Measurements from ENCODE around the gene GPRC5A. TPM values are rescaled to one million over a fixed set of nuclear protein-coding genes. Genes with fewer than 3 reads are reported as not detected.

Gene GPRC5A
- total RNA-seq, 1 donor from 2014 or later: not detected

DNA sequence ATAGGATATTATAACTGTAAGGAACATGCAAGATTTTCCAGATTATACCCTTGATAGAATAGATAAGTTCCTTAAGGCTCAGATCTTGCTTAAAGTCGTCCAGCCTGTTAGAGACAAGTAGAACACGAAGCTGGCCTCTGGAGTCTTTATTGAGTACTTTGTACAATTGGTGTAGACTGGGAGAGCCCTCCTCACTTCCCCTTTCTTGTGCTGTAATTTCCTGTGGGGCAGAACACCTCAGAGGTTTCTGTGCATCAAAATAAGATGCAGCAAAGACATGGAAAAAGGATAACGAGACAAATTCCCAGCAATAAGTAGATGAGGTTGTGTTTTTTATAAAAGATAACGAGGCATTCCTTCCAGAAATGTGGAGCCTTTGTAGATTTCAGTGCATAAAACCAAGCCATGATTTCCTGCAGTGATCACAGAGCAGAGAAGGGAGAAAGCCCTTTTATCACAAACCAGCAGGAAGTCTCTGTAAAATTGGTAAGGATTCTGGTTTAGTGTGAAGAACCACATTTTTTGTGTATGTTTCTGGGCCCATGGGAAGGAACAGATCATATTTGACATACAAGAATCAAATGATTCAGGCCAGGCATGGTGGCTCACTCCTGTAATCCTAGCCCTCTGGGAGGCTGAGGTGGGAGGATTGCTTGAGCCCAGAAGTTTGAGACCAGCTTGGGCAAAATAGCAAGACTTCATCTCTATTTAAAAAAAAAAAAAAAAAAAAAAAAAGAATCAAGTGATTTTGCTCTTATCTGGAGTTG, 18.0 kb downstream of the GPRC5A start:
- intact Hi-C loops (cut with micrococcal nuclease): no loop called here

DNA sequence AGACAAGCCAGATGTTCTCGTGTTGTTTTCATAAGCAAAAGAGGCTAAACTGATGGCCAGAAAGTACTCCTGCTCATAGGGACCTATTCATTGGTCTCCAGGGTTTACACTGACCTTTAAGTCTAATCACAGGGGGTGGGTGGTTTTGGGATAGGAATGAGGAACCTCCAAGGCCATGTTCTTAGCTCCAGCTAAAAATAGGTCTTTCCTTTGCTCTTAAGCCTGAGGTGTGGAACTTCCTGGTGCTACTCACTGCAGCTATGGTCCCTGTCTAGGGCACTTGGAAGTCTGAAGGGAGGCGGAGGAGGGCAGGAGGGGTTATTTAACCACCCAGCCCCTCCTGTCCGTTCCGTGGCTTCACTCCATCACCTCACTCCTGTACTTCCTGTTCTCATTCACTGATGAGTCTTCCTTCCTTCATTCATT, 18.6 kb downstream of the GPRC5A start:
- intact Hi-C loops (cut with micrococcal nuclease): loop anchor here (10.0 kb wide), 1 partner anchor 755 kb away; no protein-coding TSS in a partner anchor

DNA sequence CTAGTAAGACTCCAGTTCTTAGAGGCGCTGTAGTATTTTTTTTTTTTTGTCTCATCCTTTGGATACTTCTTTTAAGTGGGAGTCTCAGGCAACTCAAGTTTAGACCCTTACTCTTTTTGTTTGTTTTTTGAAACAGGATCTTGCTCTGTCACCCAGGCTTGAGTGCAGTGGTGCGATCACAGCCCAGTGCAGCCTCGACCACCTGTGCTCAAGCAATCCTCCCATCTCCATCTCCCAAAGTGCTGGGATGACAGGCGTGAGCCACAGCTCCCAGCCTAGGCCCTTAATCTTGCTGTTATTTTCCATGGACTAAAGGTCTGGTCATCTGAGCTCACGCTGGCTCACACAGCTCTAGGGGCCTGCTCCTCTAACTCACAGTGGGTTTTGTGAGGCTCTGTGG, 21.3 kb downstream of the GPRC5A start:
- intact Hi-C loops (cut with micrococcal nuclease): loop anchor here (10.0 kb wide), 1 partner anchor 752 kb away; no protein-coding TSS in a partner anchor

DNA sequence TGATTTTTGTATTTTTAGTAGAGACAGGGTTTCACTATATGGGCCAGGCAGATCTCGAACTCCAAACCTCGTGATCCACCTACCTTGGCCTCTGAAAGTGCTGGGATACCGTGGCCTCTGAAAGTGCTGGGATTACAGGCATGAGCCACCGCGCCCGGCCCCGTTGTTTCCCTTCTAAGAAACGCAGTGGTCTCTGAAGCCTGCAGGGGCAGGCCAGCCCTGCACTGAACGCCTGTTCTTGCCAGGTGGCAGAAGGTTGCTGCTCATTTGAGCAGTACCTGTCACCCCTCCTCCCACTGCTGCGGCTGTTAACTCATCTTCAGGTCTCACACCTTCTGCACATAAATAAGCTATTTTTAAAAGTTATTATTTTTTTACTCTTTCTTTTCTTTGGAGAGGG, 24.3 kb downstream of the GPRC5A start:
- intact Hi-C loops (cut with micrococcal nuclease): loop anchor here (1.0 to 10.0 kb wide), 11 partner anchors 68 to 1252 kb away; partner anchors contain the start of gene FAM234B

DNA sequence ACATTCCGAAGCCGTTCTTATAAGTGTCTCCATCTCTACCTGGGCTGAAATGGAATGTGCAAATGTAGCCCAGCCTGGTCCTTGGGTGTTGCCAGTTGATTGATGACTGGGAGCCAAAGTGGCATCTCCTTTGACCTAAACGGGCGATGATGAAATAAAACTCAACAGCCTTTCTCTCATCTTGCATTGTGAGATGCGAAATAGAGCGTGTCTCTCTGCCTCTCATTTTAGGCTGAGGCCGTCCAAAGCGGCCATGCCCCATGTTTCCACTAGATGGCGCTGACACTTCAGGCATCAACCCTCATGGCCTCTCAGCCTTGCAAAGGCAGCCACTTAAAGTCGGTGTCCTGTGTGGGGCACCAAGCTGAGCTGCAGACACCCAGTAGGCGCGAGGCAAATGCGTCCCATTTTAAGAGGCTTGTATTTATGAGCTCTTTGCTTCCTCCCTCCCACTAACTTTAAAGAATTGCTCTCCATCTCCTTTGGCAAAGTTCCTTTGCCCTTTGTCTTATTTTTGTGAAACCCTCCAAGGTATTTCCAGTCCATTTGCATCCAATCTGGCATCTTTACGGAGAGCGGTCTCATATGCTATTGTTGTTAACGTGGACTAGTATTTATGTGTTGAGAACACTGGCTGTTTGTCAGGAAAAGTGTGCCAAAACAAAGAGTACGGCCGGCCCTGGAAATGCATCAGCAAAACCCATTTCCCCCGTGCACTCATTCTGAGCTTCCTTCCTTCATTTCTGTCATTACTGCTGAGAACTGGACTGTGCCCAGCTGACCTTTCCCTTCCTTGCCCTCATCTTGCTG, 25.0 kb downstream of the GPRC5A start:
- intact Hi-C loops (cut with micrococcal nuclease): loop anchor here (1.0 to 10.0 kb wide), 11 partner anchors 67 to 1251 kb away; partner anchors contain the start of gene FAM234B

DNA sequence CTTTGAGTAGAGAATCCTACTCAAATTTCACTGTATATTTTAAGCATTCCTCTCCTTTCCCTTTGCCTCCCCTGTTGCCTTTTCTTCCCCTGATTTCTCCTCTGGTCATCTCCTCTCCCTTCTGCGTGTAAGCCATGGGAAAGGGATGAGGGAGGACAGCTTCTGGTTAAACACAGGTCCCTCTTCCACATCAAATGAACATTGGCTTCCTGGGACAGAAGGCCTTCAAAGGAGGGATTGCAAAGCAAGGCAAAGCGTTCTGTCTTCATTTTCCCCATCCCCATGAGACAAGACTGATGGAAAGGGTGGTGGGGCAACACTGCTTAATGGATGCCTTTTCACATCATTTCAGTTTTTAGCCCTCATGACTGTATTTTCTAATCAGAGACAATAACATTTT, 26.2 kb downstream of the GPRC5A start:
- intact Hi-C loops (cut with micrococcal nuclease): loop anchor here (5.0 to 10.0 kb wide), 2 partner anchors 125 to 747 kb away; partner anchors contain the start of gene FAM234B

DNA sequence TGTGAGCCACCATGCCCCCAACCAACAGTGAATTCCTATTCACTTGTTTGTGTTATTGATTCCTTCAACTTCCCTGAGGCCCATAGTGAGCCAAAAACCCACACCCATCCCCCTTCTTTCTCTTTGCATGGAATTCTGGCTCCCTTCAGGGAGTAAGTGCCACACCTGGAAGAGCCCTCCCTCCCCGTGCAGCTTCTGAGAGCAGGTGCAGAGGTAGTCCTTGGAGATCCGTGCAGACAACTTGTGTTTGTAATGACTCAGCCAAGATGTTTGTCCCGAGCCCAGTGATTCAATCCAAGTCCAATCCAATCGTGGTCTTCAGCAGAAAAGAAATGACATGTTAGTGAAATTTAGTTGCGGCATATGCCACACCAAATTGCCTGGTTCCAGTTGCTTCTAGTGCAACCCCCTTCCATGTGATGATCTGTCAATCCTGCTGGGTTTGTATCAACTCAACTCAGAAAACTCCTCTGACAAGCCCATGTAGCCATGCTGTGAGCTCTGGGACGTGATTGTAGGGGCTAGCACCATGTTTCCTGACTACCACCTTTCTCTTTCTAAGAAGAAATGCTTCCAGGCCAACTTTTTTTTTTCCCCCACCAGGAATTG, 27.5 kb downstream of the GPRC5A start:
- intact Hi-C loops (cut with micrococcal nuclease): loop anchor here (5.0 to 10.0 kb wide), 2 partner anchors 123 to 746 kb away; partner anchors contain the start of gene FAM234B

DNA sequence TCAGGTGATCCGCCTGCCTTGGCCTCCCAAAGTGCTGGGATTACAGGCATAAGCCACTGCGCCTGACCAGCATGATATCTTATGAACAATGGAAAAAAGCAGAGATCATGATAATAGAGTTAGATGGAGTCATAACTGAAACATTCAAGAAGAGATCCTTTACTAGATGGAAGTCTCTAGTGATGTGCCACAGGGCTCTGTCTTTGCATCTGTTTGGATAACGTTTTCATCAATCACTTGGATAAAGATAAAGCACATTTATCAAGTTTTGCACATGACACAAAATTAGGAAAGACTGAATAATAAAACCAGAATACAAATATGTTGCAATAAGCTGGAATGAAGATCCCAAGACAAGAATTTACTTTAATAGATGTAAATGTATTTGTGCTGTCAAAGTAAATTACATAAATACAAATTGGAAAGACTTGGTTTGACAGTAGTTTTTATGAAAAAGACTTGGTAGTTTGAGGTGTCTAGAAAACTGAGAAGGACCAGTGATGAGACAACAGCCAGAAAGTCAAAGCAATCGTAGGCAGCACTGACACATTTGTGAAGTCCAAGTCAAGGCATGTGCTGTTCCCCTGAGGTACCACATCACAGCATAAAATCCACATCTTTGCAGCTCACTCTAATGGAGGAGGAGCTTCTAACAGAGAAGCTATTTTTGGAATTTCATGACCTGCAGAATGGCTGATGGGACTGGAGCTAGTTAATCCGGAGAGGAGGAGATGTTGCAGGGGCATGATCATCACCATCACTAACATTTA, 28.5 kb downstream of the GPRC5A start:
- intact Hi-C loops (cut with micrococcal nuclease): loop anchor here (5.0 to 10.0 kb wide), 2 partner anchors 122 to 745 kb away; partner anchors contain the start of gene FAM234B

DNA sequence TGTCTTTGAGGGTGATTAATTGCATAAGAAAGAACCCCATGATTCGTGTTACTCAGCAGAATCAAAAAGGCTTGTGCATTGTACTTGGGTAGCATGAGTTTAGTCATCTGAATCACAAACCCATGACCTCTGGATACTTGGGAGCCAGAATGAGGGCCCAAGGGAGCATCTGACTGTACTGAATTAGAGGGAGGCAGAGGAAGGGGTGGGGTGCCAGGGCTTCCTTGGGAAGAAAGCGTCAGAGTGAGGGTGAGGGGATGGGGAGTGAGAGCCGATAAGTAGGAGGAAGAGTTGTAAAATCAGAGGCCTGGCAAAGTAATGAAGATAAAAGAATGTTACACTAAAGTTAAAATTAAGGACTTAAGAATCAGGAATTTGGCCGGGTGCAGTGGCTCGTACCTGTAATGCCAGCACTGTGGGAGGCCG, 30.8 kb downstream of the GPRC5A start:
- intact Hi-C loops (cut with micrococcal nuclease): no loop called here

DNA sequence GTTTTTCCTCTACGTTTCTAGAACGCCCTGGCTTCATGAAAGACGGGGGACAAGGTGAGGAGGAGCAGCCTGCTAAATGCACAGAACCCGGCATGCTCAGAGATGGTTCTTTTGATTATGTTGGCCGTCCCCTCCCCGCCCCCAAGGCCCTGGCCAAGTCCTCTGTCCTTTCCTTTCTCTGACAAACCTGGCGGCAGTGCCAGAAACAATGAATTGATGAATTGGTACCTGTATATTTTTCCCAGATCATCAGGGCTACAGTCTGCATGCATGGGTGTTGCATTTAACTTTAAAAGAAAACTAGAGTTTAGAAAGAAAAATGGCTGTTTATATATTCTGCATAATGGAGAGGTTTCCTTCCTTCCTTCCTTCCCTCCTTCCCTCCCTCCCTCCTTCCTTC, 31.6 kb downstream of the GPRC5A start:
- intact Hi-C loops (cut with micrococcal nuclease): no loop called here

DNA sequence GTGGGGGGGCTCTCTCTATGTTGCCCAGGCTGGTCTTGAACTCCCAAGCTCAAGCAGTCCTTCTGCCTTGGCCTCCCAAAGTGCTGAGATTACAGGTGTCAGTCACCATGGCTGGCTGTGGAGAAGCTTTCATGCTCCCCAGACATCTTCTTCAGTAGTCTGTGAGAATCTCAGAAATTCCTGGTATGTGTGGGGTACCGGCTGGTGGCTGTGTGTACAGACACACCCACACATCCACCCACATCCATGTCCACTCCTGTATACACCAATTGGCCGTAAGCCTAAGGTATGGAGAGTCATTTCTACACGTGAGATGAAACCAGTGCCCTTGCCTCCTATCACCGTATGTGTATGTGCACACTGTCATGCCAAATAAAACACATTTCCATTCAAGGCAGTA, 32.8 kb downstream of the GPRC5A start:
- intact Hi-C loops (cut with micrococcal nuclease): no loop called here

DNA sequence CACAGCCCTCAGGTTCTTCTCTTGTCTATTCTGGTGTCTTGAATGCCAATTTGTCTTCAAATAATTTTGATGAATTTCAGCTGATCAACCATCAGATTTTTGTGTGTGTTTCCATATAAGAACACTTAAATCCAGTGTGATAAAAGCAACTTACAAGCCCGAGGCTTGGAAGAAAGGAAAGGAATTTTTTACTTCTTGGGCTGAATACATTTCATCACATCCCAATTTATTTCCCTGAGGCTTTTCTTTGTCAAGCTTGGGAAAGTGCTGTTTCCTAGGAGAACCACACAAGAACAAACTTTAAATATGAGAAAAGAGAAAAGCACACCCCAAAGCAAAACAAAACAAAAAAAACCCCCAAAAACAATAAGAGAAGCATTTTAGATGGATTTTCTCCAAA, 34.0 kb downstream of the GPRC5A start:
- intact Hi-C loops (cut with micrococcal nuclease): no loop called here

DNA sequence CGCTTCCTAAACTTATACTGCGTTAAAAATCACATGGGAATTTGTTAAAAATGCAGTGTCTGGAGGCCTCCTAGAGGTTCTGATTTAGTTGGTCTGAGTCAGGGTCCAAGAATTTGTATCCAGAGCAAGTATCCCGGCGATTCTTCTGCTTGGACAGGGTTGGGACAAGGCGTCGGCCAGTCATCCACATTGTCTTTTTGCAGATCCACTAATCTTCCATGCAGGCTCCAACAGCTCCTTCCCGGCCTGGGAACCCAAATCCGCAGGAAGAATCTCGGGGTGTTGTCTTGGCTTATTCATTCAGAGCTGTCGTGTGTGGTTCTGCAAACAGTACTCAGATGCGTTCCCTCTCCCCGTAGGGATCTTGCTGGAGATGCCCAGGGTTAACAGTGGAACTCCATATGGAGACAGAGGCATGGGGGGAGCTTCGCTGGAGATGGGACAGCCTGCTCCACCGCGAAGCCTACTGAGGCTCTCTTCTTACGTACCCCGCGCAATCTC, 35.3 kb downstream of the GPRC5A start:
- intact Hi-C loops (cut with micrococcal nuclease): no loop called here

DNA sequence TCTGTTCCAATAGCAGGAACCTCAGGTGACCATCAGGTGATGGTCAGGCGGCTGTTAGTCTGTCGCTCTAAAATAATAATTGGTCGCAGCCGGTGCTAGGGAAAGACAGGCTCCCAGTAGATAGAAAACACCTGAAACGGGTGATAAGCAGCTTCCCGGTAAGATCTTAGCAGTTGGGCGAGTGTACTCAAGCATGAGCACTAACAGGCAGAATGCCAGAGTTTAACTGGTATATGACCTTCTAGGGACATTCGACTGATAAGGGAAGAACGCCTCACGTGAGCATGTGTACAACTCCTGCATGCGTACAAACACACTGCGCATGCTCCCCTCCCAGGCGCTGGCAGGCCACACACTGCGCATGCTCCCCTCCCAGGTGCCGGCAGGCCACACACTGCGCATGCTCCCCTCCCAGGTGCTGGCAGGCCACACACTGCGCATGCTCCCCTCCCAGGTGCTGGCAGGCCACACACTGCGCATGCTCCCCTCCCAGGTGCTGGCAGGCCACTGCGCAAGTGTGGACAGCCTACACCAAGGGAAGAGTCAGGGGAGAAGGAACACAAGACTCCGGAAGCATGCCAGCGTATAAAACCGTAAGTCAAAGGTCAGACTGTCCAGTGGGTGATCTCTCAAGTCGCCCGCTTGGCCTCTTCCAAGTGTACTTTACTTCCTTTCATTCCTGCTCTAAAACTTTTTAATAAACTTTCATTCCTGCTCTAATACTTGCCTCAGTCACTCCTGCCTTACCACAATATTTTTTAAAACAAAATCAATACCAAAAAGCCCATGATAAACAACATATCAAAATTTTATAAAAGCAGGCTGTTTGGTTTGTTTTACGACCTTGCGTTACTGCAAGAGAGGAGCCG, 36.1 kb downstream of the GPRC5A start:
- intact Hi-C loops (cut with micrococcal nuclease): no loop called here

DNA sequence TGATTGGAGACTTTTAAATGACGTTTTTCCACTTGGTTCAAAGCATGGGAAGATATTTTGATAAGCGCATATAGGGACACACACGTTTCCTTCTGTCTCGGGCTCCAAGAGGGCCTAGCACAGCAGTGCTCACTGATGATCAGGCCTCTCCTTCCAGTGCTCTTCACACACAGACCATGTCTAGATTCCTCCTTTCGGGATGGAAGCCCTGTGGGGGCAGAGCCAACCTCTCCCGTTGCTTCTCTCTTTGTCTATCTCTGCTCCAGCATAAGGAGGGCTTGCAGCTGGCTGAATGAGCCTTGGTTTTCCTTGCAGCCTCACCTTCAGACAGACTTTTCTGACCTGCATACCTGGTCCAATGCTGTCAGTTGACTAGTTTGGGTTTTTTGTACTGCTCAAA, 38.3 kb downstream of the GPRC5A start:
- intact Hi-C loops (cut with micrococcal nuclease): no loop called here

DNA sequence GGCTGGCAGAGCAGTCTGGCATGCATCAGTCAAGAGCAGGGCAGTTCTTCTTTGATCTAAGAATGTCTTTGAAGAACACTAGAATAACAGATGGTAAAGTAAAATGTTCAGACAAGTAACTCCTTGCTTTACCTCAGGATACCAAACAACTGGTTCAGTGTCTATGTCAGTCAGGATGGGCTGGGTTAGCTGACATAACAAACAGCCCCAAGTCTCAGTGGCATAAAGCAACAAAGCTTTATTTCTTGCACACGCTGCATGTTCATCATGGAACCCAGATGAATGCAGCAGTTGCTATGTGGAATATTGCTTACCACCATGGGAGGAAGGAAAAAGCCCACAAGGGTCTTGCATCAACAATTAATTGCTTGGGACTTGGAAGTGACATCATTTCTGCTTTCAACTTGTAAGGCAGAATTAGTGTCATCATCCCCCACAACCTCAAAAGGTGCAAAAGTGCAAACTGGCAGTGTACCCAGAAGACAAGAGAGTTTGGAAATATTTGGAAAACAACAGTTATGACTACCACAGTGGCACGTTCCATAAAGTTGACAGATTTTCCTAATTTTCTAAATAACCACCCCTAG, 39.4 kb downstream of the GPRC5A start:
- intact Hi-C loops (cut with micrococcal nuclease): no loop called here

DNA sequence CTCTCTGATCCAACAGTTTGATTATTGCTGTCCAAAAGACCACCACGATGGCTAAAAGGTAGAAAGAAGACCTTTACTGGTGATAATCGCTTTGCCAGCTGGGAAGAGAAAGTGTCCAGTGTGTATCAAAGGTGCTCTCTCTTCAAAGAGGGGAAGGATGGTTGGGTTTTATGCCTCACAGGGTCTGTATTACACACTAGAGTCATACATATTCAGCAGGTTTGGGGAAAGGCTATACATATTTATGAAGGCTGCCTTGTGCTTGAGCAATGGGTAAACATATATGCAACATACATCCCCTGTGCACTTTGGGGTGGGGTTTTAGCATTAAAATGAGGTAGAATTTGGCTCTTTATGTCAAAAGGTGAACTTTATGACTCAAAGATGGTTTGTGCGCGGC, 42.4 kb downstream of the GPRC5A start:
- intact Hi-C loops (cut with micrococcal nuclease): no loop called here

DNA sequence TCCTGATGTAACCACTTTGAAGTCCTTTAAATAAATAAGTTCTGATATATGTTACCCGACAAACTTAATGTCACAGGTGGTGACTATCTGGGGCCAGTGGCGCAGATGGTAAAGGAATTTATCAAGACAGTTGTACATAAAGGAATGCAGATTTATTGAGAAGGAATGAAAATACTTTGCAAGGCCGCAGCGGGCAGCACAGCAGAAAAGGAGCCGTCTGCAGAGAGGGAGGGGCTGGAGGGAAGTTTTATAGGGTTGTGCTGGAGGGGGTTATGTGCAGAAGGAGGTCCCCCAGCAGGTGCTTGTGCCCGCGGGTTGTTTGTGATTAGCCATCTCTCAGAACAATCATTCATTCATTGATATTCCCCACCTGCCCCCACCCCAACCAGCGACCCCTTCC, 43.2 kb downstream of the GPRC5A start:
- intact Hi-C loops (cut with micrococcal nuclease): no loop called here

DNA sequence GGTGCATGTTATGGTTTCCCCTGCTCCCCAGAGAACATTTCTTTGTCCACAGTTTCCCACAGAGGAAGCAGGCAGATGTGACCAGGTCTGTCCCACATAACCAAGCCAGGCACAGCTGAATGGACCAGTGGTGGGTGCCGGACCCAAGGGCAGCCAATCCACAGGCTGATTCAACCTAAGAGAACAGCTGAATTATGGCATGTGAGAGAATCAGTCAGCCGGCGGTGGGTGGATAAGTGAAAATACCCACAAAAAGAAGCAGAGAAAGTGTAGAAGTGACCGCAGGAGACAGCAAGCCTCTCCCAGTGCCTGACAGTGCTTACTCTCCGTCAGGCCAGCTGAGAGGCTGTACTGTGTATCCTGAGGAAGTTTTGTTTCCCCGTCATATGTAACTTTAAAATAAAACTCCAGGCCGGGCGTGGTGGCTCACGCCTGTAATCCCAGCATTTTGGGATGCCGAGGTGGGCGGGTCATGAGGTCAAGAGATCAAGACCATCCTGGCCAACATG, 45.7 kb downstream of the GPRC5A start:
- intact Hi-C loops (cut with micrococcal nuclease): no loop called here

All from T-helper 1 cell treated with Interleukin-12 subunit alpha and Interleukin-12 subunit beta and Interleukin-4 antibody, amounts not matched to agents 30 ng/mL and 1 ng/mL, for 36 hours (primary cell).